Activated naive CD4-positive, alpha-beta T cell (primary cell): ENCODE results near the gene CRKL.
"Not testable (repeated sequence)": the region's sequence is repeated elsewhere in the genome, so short reads cannot be mapped to it uniquely, and the experiment has no call there.

Experiments used
- DNase-seq, 4 experiments: peaks; one replicate each; lab custom pipeline; 2025; lab: John Stamatoyannopoulos, UW

CRKL gene

DNA sequence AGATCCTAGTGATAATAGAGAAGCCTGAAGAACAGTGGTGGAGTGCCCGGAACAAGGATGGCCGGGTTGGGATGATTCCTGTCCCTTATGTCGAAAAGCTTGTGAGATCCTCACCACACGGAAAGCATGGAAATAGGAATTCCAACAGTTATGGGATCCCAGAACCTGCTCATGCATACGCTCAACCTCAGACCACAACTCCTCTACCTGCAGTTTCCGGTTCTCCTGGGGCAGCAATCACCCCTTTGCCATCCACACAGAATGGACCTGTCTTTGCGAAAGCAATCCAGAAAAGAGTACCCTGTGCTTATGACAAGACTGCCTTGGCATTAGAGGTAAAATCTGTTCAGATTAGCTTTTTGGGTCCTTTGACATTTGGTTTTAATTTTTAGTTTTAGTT, 16.7 kb downstream of the CRKL start:
- no peak for DNase-seq

DNA sequence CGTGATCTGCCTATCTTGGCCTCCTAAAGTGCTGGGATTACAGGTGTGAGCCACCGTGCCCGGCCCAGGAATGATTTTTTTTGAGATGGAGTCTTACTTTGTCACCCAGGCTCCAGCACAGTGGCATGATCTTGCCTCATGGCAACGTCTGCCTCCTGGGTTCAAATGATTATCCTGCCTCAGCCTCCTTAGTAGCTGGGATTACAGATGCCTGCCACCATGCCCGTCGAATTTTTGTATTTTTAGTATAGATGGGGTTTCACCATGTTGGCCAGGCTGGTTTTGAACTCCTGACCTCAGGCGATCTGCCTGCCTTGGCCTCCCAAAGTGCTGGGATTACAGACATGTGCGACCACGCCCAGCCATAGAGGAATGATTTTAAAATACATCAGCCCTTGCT, 17.8 kb downstream of the CRKL start:
- not testable (repeated sequence) for DNase-seq

GRCh38 chr22:20935780-20936539, 18.8 kb downstream of the CRKL start:
- DNase-seq, result not testable (repeated sequence)

- no peak for DNase-seq
Observed at GRCh38 chr22:20937031-20937793, 20.0 kb downstream of the CRKL start.

- no peak for DNase-seq
Observed at GRCh38 chr22:20937794-20938671, 20.8 kb downstream of the CRKL start.

DNA sequence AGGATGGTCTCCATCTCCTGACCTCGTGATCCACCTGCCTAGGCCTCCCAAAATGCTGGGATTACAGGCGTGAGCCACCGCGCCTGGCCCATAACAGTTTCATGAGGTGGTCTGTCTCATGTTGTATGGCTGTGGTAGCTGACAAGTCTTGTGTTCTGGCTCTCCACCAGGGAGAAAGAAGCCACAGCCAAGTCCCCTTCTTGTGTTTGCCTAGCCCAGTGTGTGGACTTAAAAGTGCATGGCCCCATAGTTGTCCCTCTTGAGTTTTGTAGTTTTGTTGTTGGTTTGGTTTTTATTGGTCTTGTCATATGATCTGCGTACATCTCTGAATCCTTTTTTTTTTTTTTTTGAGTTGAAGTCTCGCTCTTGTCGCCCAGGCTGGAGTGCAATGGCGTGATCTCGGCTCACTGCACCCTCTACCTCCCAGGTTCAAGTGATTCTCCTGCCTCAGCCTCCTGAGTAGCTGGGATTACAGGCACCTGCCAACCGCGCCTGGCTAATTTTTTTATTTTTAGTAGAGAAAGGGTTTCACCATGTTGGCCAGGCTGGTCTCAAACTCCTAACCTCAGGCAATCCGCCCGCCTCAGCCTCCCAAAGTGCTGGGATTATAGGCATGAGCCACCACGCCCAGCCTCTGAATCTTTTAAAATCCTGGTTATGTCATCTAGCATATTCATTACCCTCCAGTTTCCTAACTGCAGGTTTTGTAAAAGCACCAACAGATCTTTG, 22.4 kb downstream of the CRKL start:
- not testable (repeated sequence) for DNase-seq

DNA sequence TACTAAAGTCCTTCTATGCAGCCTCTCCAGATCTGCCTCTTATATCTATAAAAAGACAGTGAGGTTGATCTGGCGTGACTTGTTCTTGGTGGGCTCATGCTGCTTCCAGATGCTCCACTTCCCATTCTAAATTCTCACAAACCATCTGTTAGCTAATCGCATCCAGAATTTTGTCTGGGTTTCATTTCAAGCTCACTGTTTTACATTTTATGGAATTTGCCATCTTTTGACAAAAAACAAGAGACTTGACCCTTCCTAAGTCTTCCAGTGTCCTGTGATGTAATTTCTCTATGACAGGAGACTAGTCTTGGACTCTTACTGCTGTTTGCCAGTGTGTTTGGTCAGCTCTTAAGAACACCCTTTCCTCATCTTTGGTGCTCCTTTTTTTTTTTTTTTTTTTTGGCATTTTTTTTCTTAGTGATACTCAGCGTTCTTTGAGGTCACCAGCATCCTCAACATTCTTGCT, 23.0 kb downstream of the CRKL start:
- no peak for DNase-seq

DNA sequence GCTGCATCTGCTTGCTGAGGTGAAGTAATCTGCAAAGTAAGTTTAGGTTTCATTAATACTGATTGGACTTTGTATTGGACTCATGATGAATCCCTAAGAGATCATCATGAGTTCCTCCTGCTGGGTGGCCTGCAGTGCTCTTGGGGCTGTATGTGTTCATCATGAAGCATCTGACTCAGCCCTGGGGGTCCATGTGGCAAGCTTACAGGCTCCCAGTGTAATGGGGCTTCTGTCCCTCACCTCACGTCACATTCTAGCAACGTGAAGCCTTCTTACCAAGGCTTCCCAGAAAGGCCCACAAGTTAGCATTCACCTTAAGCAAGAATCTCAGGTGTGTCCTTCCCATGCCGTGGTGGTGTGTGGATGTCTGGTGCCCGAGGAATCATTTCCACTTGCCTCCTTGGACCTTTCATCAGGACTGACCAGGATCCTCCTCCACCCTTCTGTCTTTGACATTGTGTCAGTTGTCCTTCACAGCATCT, 23.7 kb downstream of the CRKL start:
- no peak for DNase-seq

DNA sequence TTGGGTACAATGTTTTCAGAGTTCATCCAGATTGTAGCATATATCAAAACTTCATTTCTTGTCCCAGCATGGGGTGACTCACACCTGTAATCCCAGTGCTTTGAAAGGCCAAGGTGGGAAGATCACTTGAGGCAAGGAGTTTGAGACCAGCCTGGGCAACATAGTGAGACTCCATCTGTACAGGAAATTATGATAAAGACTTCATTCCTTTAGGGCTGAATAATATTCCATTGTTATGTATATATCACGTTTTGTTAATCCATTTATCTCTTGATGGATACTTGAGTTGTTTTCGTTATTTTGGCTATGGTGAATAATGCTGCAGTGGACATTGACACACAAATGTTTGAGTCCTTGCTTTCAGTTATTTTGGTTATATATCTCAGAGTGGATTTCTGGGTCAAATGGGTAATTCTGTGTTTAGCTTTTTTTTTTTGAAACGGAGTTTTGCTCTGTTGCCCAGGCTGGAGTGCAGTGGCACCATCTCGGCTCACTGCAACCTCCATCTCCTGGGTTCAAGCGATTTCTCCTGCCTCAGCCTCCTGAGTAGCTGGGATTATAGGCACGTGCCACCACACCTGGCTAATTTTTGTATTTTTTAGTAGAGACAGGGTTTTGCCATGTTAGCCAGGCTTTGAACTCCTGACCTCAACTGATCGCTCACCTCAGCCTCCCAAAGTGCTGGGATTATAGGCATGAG, 25.1 kb downstream of the CRKL start:
- not testable (repeated sequence) for DNase-seq

GRCh38 chr22:20943104-20943933, 26.1 kb downstream of the CRKL start:
- no peak for DNase-seq

- DNase-seq, result no peak
Observed at GRCh38 chr22:20944042-20944441, 26.8 kb downstream of the CRKL start.

DNA sequence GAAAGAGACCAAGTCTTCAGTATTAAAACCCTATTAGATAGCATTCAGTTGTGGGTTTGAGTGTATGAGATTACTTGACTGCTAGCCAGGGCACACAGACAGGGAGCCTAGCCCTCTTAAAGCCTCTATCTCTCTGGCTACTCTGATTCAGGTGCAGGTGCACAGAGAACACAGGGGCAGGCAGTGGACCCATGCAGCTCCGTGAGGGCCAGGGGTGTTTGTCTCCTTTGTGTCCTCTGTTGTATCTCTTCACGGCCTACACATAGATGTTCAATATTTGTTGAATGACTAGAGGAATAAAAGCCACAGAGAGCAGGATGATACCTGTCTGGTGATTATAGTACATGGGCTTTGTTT, 28.3 kb downstream of the CRKL start:
- DNase-seq, result no peak

DNA sequence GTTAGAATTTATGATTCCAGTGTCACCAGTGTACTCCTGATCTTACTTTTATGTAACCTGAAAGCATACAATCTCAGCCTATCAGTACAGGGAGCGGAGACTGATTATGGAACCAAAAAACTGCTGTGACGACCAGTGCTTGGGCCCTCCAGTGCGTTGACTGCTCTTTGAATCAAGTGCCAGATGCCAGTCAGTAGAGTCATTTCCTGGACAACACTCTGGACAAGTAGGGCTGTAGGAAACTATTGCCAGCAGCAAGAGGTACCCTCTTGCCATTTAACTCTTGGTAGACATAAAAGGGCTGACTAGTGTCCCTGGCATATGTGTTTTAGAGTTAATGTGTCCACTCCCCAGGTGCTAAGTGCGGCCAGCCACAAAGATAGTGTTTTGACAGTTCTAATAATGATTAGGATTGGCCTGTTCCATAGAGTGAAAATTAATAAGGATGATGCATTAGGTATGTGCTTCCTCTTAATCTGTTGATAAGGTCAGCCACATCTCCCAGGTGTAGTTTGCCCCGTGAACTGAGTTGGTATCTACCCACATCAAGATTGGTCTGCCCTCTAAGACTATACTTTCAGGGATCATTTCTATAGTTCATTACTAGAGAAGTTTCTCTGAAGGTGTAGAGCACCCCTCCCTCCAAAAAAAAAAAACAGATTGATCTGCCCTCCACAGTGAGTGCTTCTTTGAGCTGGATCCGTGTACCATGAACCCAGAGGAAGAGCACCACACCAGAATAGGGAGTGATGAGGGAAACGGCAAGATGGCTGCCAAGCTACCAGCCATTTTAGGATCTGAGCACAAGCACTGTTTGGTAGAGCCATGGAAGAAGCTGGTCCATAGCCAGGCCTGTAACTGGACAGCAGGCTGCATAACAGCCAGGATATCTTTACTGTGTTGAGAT, 29.1 kb downstream of the CRKL start:
- DNase-seq, result no peak

DNA sequence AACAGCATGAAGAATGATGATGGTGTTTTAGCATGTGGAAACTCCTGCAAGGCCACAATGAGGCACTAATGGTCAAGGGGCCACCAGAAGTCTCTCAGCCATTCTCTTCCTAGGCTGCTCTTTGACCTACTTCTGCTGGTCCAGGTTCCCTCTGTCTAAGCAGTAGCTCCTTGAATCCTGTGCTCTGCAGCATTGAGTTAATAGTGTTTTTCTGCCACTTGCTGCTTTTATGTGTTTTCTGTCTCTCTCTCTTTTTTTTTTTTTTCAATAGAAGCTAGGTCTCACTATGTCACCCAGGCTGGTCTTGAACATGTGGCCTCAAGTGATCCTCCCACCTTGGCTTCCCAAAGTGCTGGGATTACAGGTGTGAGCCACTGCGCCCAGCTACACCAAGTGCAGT, 29.8 kb downstream of the CRKL start:
- no peak for DNase-seq

- no peak for DNase-seq
Observed at GRCh38 chr22:20948450-20948849, 31.2 kb downstream of the CRKL start.

GRCh38 chr22:20948989-20949388, 31.8 kb downstream of the CRKL start:
- DNase-seq, result no peak

- no peak for DNase-seq
Observed at GRCh38 chr22:20949698-20950183, 32.5 kb downstream of the CRKL start.

- no peak for DNase-seq
Observed at GRCh38 chr22:20951151-20951931, 34.1 kb downstream of the CRKL start.
